ENCODE measurements around the gene GOLGA8A. TPM values are rescaled to one million over a fixed set of nuclear protein-coding genes. Genes with fewer than 3 reads are reported as not detected.
"Not testable (repeated sequence)": the region's sequence is repeated elsewhere in the genome, so short reads cannot be mapped to it uniquely, and the experiment has no call there.

GOLGA8A gene
- total and polyA plus RNA-seq, 8 donors = 4.4 to 72.3 (median 31.6) TPM

GRCh38 chr15:34418435-34418834 lies 19.2 kb downstream of the GOLGA8A start:
- WGBS, 5 donors = 78 to 83% (median 79%) methylated on average over 8 of the region's 8 CpGs; no CpG with 5 or more reads in 1 of the 5 donors
- H3K4me1 ChIP-seq; H3K36me3 ChIP-seq; H3K27me3 ChIP-seq; H3K9me3 ChIP-seq; H3K27ac ChIP-seq; intact Hi-C loops (cut with DNase I; ENCODE audit: low total_unique reads); H3K4me3 ChIP-seq; DNase-seq: not testable (repeated sequence)

- H3K27ac ChIP-seq; intact Hi-C loops (cut with DNase I; ENCODE audit: low total_unique reads); DNase-seq; H3K27me3 ChIP-seq; H3K9me3 ChIP-seq; H3K36me3 ChIP-seq; H3K4me1 ChIP-seq; H3K4me3 ChIP-seq: not testable (repeated sequence)
- 86 to 96% (median 96%) methylated on average over 9 to 11 of the region's 19 CpGs; no CpG with 5 or more reads in 1 of the 5 donors for WGBS, 5 donors
Observed at GRCh38 chr15:34409511-34409910, 28.1 kb downstream of the GOLGA8A start.

- intact Hi-C loops (cut with DNase I; ENCODE audit: low total_unique reads) = not testable (repeated sequence)
Observed at GRCh38 chr15:34408973-34409372, 28.6 kb downstream of the GOLGA8A start.

GRCh38 chr15:34403899-34404298 lies 33.7 kb downstream of the GOLGA8A start:
- WGBS, 5 donors = no CpG with 5 or more reads among the region's 3 CpGs
- DNase-seq; H3K9me3 ChIP-seq; H3K27ac ChIP-seq; intact Hi-C loops (cut with DNase I; ENCODE audit: low total_unique reads); H3K36me3 ChIP-seq; H3K27me3 ChIP-seq; H3K4me3 ChIP-seq; H3K4me1 ChIP-seq: not testable (repeated sequence)

More at GRCh38 chr15:34408973-34409372, 28.6 kb downstream of the GOLGA8A start:
- 41 to 65% (median 65%) methylated on average over 3 of the region's 10 CpGs; no CpG with 5 or more reads in 2 of the 5 donors for WGBS, 5 donors
- not testable (repeated sequence) for H3K27me3 ChIP-seq, H3K9me3 ChIP-seq, H3K4me1 ChIP-seq, DNase-seq, H3K27ac ChIP-seq, H3K36me3 ChIP-seq, H3K4me3 ChIP-seq

GRCh38 chr15:34403160-34403598 lies 34.4 kb downstream of the GOLGA8A start:
- H3K4me1 ChIP-seq; H3K9me3 ChIP-seq; intact Hi-C loops (cut with DNase I; ENCODE audit: low total_unique reads); H3K4me3 ChIP-seq; H3K36me3 ChIP-seq; H3K27ac ChIP-seq; H3K27me3 ChIP-seq; DNase-seq: not testable (repeated sequence)
- WGBS, 5 donors = 82 to 96% (median 95%) methylated on average over 1 to 2 of the region's 4 CpGs

DNA sequence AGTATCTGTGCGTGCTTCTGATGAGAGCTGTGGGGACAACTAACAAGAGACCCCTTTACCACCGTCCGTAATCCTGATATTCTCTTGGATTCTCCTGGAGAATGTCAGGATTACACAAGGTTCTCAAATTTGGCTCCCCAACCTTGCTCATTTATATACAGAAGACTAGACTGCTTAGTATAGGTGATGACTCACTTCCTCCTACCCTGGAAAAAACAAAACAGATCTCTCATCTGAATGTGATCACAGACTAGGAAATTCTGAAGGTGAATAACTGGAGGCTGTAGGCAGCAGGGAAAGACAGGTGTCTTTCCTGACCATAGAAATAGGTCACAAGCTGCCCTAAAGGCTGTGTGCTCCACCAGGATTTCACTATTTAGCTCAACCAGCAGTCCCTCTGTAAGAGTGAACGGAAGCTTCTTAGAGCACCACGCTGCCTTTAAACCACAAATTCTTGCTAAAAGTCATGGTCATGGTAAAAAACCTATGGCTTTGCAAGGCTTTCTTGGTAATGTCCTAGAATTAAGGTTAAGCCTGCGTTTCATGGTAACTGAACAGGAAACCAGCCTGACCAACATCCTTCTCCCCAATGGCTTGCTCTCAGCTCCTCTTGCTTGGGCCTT lies 39.9 kb downstream of the GOLGA8A start:
- DNase-seq; H3K9me3 ChIP-seq; H3K27me3 ChIP-seq; H3K4me3 ChIP-seq; H3K36me3 ChIP-seq; intact Hi-C loops (cut with DNase I; ENCODE audit: low total_unique reads); H3K27ac ChIP-seq; H3K4me1 ChIP-seq: not testable (repeated sequence)
- 67 to 84% (median 79%) methylated on average over 2 to 3 of the region's 6 CpGs; no CpG with 5 or more reads in 2 of the 5 donors for WGBS, 5 donors

DNA sequence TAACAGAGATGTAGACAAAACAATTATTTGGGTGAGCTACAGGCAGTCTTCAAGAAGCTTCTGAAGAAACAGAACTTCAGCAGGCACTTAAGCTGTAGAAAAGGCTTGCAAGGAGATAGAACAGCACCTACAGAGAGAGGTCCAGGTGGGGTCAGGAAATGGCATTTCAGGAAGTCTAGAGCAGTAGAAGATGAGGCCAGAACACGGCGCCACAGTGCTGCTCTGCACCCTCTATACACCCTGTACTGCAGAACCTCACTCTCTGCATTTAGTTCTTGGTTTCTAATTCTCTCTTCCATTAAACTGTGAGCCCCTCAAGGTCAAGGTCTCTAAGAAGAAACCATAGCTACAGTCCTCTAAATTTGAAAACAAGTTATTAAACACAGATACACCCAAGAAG lies 44.6 kb downstream of the GOLGA8A start:
- 100% methylated on average over 1 to 2 of the region's 2 CpGs; no CpG with 5 or more reads in 3 of the 5 donors for WGBS, 5 donors

DNA sequence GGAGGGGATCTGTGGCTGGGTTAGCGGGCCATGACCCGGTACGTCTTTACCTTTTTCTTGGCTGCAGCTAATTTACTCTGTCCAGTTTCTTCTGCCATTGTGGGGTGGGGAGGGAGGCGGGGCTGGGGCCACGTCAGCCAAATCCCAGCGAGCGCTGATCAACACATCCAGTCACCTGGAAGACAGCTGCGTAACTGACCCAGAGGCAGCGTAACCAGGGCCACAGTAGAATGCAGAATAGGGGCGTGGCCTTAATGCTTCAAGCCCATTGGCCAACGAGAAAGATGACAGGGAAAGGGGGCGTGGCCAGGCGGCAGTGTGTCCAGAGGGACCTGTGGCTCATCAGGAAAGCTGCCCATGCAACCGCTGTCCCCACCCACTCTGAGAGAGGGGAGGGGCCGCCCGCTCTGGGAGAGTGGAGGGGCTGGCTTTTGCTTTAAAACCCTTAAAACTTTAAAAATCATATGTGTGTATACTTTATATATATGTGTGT lies 48.0 kb downstream of the GOLGA8A start:
- WGBS, 5 donors = no CpG with 5 or more reads among the region's 16 CpGs
- H3K9me3 ChIP-seq; H3K27me3 ChIP-seq; H3K4me3 ChIP-seq; H3K27ac ChIP-seq; intact Hi-C loops (cut with DNase I; ENCODE audit: low total_unique reads); H3K4me1 ChIP-seq; DNase-seq; H3K36me3 ChIP-seq: not testable (repeated sequence)

More for the DNA sequence above, 44.6 kb downstream of the GOLGA8A start:
- H3K27me3 ChIP-seq; H3K9me3 ChIP-seq; H3K4me3 ChIP-seq; H3K4me1 ChIP-seq; intact Hi-C loops (cut with DNase I; ENCODE audit: low total_unique reads); H3K36me3 ChIP-seq; H3K27ac ChIP-seq; DNase-seq: not testable (repeated sequence)

Other genes with a start within 250 kb of the GOLGA8A start
- 100 to 1,000 TPM in 1 of 5 donors, 10 to 100 TPM in 4; 53.0 to 105 (median 84.9) TPM for gene KATNBL1, start 227.7 kb downstream of the GOLGA8A start, total RNA-seq
- gene KATNBL1, start 227.7 kb downstream of the GOLGA8A start, polyA plus RNA-seq = 10 to 100 TPM; 19.4 to 19.7 (median 19.5) TPM
- gene EMC4, start 212.8 kb downstream of the GOLGA8A start, total RNA-seq = 100 to 1,000 TPM in 4 of 5 donors, 10 to 100 TPM in 1; 28.4 to 145 (median 130) TPM
- gene EMC4, start 212.8 kb downstream of the GOLGA8A start, polyA plus RNA-seq = 100 to 1,000 TPM in 1 of 3 donors, 10 to 100 TPM in 2; 89.8 to 102 (median 92.2) TPM
- gene SLC12A6, start 100.0 kb downstream of the GOLGA8A start, total RNA-seq = 10 to 100 TPM in 4 of 5 donors, 1 to 10 TPM in 1; 7.5 to 63.6 (median 22.8) TPM
- 1 to 10 TPM; 1.4 to 6.0 (median 1.7) TPM for gene SLC12A6, start 100.0 kb downstream of the GOLGA8A start, polyA plus RNA-seq
- gene NOP10, start 94.7 kb downstream of the GOLGA8A start, total RNA-seq = 100 to 1,000 TPM in 3 of 5 donors, 10 to 100 TPM in 1, 1 to 10 TPM in 1; 2.9 to 388 (median 118) TPM
- gene NOP10, start 94.7 kb downstream of the GOLGA8A start, polyA plus RNA-seq = 100 to 1,000 TPM; 268 to 327 (median 313) TPM
- not detected for gene NUTM1, start 94.5 kb downstream of the GOLGA8A start, total RNA-seq
- under 1 TPM in 1 of 3 donors, not detected in 2; 0.15 TPM for gene NUTM1, start 94.5 kb downstream of the GOLGA8A start, polyA plus RNA-seq
- gene LPCAT4, start 70.6 kb downstream of the GOLGA8A start, total RNA-seq = 100 to 1,000 TPM in 3 of 5 donors, 10 to 100 TPM in 2; 26.1 to 206 (median 118) TPM
- gene LPCAT4, start 70.6 kb downstream of the GOLGA8A start, polyA plus RNA-seq = 10 to 100 TPM; 11.6 to 62.5 (median 17.6) TPM
- 100 to 1,000 TPM in 2 of 5 donors, 10 to 100 TPM in 3; 26.8 to 199 (median 96.0) TPM for gene GOLGA8B, start 145.8 kb upstream of the GOLGA8A start, total RNA-seq
- gene GOLGA8B, start 145.8 kb upstream of the GOLGA8A start, polyA plus RNA-seq = 10 to 100 TPM in 2 of 3 donors, 1 to 10 TPM in 1; 8.9 to 20.8 (median 13.3) TPM